ENCODE results near the gene OPA1.

Gene OPA1

GRCh38 chr3:193655831-193656433, 62.9 kb downstream of the OPA1 start:
- no peak for DNase-seq

- no peak for DNase-seq
Observed at GRCh38 chr3:193656445-193656844, 63.4 kb downstream of the OPA1 start.

DNA sequence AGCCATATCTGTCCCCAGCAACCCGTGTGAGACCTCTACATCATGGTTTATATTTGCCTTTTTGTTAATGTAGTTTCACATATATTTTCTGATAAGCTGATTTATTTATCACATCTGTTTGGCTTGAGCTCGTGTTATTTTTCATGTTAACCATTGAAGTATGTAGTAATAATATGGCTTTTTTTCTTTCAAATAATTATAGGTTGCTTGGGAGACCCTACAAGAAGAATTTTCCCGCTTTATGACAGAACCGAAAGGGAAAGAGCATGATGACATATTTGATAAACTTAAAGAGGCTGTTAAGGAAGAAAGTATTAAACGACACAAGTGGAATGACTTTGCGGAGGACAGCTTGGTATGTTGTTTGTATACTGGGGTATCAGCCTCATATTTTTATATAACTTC, 63.9 kb downstream of the OPA1 start:
- DNase-seq: no peak

GRCh38 chr3:193660171-193660570, 67.2 kb downstream of the OPA1 start:
- no peak for DNase-seq

DNA sequence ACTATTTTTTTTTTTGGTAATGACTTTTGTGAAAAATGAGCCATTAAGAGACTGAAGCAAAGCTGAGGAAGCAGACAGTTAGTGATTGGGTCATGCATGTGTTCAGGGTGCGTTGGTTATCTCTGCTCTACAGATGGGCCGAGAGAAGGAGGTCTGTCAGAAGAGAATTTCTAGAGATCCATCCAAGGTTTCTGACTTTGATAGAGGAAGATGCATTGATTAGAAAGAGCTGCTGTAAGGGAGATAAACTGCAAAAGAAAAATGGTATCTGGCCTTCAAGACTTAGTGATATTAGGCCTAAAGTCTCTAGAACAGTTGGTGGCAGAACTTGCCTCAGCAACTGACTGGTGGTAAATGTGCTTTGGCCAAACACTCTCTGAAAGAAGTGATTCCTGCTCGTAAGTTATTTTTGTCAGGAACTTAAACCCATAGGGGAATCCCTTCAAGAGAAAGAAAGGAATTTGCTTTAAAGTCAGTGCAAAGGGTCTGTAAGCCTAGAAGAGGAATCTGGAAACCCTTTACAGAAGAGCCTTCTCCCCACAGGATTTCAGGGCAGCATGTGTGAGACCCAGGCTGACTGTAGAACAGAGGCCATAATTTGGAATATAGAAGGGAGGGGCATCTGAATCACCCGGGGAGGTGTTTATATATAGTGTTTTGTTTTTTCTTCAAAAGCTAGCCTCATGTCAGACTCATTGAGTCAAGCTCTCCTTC, 67.8 kb downstream of the OPA1 start:
- no peak for DNase-seq

- DNase-seq: no peak
Observed at GRCh38 chr3:193662757-193663322, 69.8 kb downstream of the OPA1 start.

DNA sequence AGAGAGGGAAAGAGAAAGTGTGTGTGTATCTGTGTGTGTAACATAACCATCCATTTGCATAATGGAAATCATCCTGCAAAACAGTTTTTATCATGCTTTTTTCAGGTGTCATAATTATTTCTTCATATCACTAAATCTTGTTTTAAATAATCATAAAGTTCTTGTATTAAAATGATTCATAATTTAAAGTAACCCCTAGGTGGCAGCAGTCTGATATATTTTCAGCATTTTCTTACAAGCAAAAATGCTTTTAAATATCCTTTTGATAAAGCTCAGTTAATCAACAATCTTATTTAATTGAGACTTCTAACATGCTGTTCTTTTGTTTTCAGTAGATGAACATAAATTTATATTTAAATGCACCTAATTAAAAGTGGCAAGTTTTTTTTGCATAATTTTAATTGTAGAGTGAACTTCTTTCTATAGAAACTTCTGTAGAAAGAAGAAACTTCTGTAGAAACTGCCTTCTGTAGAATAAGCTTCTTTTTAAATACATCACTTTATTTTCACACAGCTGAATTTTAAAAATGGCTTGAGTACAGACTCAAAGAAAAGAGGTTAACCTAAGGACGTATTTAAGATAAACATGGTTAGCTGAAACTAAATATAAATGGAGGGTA, 72.5 kb downstream of the OPA1 start:
- DNase-seq: peak in 1 of 5 experiments; percentile 45

DNA sequence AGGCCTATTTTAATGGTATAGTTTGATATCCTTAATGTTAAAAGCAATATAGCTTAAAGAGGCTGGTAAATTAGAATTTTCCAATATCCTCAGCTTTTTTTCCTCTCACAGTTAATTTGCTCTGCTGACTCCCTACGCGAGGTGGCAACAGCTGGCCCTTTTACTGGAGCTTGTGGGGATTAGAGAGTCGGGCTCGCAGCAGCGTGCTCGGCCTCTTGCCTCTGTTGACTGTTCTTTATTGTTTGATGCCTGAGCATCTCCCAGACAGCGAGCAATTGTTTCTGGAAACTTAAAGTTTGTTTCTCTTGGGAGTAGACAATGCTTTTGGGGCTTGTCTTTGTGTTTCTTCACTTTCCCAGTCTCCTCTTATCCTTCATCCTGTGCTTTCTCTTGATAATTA, 80.8 kb downstream of the OPA1 start:
- no peak for DNase-seq

GRCh38 chr3:193674714-193675113, 81.7 kb downstream of the OPA1 start:
- no peak for DNase-seq

DNA sequence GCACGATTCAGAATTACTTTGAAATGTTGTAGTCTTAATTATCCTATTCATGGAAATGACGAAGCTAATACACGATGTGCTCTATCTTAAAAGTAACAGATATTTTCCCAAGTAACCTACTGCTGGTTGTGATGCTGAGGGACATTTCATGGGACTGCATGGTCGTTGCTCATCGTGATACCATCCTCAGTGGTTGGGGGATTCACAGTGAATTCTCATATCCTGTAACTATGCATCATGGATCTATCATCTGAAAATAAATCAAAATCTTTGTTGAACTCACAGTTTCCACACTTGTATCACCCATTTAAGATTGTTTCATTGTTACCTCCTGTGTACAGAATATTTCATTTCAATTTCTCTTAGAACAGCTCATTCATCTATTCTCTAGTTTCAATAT, 84.7 kb downstream of the OPA1 start:
- no peak for DNase-seq

DNA sequence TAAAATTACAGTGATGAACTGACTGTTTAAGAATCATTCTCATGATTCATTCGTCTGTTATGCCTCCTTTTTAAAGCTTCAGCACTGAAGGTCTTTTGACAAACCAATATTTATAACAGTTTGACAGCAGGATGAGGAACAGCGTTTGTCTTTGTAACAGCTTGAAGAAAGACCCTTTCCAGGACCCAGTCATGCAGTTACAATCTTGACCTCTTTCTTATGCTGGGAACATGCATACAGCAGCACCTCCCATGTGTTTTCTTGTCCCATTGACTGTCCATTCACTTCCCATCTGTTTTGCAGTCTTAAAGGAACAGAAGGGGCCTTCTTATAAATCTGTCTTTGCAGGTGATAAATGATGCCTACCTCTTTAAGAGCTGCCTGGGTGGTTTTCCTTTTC, 87.2 kb downstream of the OPA1 start:
- no peak for DNase-seq

- DNase-seq: no peak
Observed at GRCh38 chr3:193681631-193682030, 88.6 kb downstream of the OPA1 start.

GRCh38 chr3:193686665-193687483, 93.9 kb downstream of the OPA1 start:
- no peak for DNase-seq

GRCh38 chr3:193688834-193689714, 96.1 kb downstream of the OPA1 start:
- DNase-seq: no peak

DNA sequence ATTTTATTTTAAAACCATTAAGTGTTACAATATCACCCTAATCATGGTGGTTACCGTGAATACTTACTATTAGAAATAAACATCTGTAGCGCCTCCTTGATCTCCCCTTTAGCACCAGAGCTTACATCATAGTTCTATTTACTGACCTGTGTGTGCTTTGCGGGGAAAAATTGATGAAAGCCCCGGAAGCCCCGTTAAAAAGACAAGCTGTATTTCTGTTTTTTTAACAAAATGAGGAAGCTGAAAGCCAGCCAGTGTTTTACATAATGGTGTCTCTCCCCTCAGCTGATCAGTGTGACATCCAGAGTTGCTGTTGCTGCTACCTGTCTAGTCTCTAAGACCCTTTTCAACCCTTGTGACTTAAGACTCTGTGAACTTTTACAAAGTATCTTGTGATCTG, 100.8 kb downstream of the OPA1 start:
- DNase-seq: no peak

DNA sequence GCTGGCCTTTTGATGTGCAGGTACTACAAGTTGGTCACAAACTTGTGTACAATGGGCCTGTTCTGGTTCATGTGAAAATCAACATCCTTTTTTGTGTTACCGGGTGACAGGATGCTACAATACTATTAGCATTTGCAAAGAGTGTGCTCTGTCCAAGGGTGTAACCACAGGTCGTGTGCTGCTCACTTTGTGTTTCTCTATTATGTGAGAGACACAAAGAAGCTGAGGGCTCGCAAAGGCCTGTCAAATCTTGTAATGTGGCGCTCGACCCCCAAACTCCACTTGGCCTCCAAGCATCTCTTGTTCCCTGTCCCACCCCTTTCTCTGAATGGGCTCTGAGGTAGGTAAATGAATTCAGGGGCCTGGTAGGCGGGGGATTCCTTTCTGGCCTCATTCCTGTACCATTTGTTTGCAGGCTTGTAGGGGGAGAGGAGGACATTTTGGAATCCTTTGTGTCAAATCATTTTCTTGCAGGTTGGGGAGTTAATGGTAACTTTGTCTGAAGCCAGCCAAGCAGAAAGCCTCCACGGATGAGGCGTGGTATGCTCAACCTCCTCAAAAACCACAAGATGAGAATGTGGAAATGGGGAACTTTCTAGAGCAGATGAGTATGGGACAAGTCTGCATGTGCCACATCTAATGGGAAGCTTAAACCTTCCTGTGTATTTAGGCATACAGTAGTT, 109.1 kb downstream of the OPA1 start:
- DNase-seq: no peak

- DNase-seq: no peak
Observed at GRCh38 chr3:193702967-193703366, 110.0 kb downstream of the OPA1 start.

DNA sequence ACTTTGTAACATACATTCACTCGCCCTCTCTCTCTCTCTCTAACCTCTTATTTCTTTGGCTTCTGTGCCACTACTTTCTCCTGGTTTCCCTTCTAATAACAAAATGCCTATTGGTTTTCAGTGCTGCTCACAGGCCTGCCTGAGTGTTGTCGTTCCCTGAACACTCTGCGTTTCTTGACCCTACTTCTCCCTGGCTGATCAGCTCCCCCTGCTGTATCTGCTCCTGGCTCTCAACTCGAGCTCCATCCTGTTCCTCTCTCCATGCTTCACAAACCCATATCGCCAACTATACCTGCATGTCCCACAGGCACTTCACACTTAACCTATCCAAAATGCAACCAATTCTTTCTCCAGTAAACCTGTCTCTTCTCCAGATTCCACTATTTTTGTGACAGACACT, 111.4 kb downstream of the OPA1 start:
- no peak for DNase-seq

- DNase-seq: no peak
Observed at GRCh38 chr3:193708270-193708669, 115.3 kb downstream of the OPA1 start.

DNA sequence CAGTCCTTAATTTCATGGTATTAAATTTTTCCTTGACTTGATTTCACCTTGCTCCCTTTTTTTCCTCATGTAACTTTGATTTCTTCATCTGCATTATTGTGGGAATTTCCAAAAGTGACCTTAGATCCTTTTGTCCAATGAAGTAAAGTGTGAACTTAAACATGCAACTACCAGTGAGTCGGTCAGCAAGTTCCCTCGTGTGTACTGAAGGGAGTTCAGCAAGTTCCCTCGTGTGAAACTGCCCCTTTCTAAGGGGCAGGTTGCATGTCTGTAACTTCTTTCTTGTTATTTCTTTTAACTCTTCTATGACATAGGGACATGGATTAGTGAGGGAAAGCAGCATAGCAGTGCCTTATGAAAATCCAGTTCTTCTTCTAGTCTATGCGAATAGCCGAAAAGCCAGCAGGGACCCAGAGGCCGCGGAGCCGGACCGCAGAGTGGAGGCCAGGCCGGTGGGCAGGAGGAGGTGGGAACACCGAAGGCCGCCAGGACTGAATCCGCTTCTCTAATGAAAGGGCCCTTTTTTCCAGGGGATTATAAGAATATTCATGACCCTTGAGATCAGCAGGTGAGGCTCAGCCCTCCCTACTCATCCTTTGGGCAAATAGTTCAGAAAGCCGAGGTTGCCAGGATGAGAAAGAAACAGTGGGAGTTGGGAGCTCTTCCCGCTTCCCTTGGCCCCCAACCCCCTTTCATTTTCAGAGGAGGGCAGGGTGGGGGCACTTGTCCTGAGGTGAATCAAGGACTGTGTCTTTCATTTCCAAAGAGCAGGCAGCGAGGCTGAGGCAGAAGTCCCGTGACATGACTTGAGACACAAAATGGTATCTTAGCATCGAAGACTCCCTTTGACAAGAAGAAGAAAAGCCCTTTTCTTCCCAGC, 117.5 kb downstream of the OPA1 start:
- DNase-seq: no peak

DNA sequence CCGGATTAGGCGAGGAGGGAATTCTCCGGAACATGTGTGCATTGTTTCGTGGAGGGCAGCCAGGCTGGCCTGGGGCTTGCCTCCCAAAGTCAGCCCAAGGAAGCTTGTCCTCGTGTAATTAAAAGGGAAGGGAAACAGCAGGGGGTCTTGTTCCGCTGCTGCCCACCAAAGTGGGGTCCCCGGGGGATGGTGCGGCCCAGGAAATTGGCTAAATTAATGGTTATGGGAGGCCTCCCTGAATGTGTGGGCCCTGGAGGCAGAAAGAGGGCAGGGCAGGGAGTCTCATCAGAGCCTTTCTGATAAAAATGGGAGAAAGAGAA, 118.1 kb downstream of the OPA1 start:
- no peak for DNase-seq

Data from T-helper 2 cell (primary cell).